ENCODE data around the gene RHOBTB3. TPM values are rescaled to one million over a fixed set of nuclear protein-coding genes. Genes with fewer than 3 reads are reported as not detected.

RHOBTB3 gene
- total RNA-seq, 2 donors from 2014 or later = 432 to 444 TPM

- Mint-ChIP-seq H3K27ac (peak overlapping the region; percentile 72), H3K9me3 (no peaks in the 10 kb centered on the region), H3K27me3 (ENCODE audit: insufficient read depth) (no peaks in the 10 kb centered on the region), H3K36me3 (ENCODE audit: low read depth) (peaks cover 62% of the 10 kb centered on the region), H3K4me1 (peaks cover 9% of the 10 kb centered on the region), H3K4me3 (no peak overlapping the region)
- Histone ChIP-seq H3K36me3 (ENCODE audit: control insufficient read depth, insufficient read depth, low read length) (peaks cover 97% of the 10 kb centered on the region), H3K4me1 (ENCODE audit: control insufficient read depth, insufficient read depth, low read length) (no peaks in the 10 kb centered on the region), H3K9ac (ENCODE audit: extremely low read depth, low read length, poor library complexity, severe bottlenecking) (no peak overlapping the region), H3K4me3 (ENCODE audit: low read length) (no peak overlapping the region), H3K27ac (ENCODE audit: low read depth, low read length) (no peak overlapping the region), H3K9me3 (ENCODE audit: control insufficient read depth, low read length) (no peaks in the 10 kb centered on the region), H3K27me3 (ENCODE audit: control insufficient read depth, insufficient read depth, low read length, poor library complexity, severe bottlenecking) (no peaks in the 10 kb centered on the region)
- TF ChIP-seq, protein P1, sequence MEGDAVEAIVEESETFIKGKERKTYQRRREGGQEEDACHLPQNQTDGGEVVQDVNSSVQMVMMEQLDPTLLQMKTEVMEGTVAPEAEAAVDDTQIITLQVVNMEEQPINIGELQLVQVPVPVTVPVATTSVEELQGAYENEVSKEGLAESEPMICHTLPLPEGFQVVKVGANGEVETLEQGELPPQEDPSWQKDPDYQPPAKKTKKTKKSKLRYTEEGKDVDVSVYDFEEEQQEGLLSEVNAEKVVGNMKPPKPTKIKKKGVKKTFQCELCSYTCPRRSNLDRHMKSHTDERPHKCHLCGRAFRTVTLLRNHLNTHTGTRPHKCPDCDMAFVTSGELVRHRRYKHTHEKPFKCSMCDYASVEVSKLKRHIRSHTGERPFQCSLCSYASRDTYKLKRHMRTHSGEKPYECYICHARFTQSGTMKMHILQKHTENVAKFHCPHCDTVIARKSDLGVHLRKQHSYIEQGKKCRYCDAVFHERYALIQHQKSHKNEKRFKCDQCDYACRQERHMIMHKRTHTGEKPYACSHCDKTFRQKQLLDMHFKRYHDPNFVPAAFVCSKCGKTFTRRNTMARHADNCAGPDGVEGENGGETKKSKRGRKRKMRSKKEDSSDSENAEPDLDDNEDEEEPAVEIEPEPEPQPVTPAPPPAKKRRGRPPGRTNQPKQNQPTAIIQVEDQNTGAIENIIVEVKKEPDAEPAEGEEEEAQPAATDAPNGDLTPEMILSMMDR (conservative IDR thresholded peaks at IDR 0.05) = no peak
- DNase-seq = no peak
- 94 to 100% methylated on average over 1 to 3 of the region's 3 CpGs for WGBS, 2 experiments (ENCODE audit: insufficient coverage in 1 of 2, insufficient read length in 1 of 2)
Measured at GRCh38 chr5:95773335-95774059, 42.4 kb downstream of the RHOBTB3 start.

GRCh38 chr5:95777441-95777840 is 46.3 kb downstream of the RHOBTB3 start:
- TF ChIP-seq, protein P1 (conservative IDR thresholded peaks at IDR 0.05) = no peak
- Mint-ChIP-seq H3K4me3 (no peak overlapping the region), H3K27ac (no peak overlapping the region), H3K36me3 (ENCODE audit: low read depth) (peaks cover 65% of the 10 kb centered on the region), H3K4me1 (peaks cover 2% of the 10 kb centered on the region), H3K9me3 (no peaks in the 10 kb centered on the region), H3K27me3 (ENCODE audit: insufficient read depth) (no peaks in the 10 kb centered on the region)
- Histone ChIP-seq H3K27me3 (ENCODE audit: control insufficient read depth, insufficient read depth, low read length, poor library complexity, severe bottlenecking) (no peaks in the 10 kb centered on the region), H3K4me3 (ENCODE audit: low read length) (no peak overlapping the region), H3K9me3 (ENCODE audit: control insufficient read depth, low read length) (no peaks in the 10 kb centered on the region), H3K9ac (ENCODE audit: extremely low read depth, low read length, poor library complexity, severe bottlenecking) (no peak overlapping the region), H3K4me1 (ENCODE audit: control insufficient read depth, insufficient read depth, low read length) (no peaks in the 10 kb centered on the region), H3K27ac (ENCODE audit: low read depth, low read length) (no peak overlapping the region), H3K36me3 (ENCODE audit: control insufficient read depth, insufficient read depth, low read length) (peaks cover 97% of the 10 kb centered on the region)
- no peak for DNase-seq
- WGBS, 2 experiments (ENCODE audit: insufficient coverage in 1 of 2, insufficient read length in 1 of 2) = 91 to 100% methylated on average over 2 to 3 of the region's 3 CpGs

- Histone ChIP-seq H3K4me1 (ENCODE audit: control insufficient read depth, insufficient read depth, low read length) (no peaks in the 10 kb centered on the region), H3K9me3 (ENCODE audit: control insufficient read depth, low read length) (no peaks in the 10 kb centered on the region), H3K9ac (ENCODE audit: extremely low read depth, low read length, poor library complexity, severe bottlenecking) (no peak overlapping the region), H3K4me3 (ENCODE audit: low read length) (no peak overlapping the region), H3K27ac (ENCODE audit: low read depth, low read length) (no peak overlapping the region), H3K36me3 (ENCODE audit: control insufficient read depth, insufficient read depth, low read length) (peaks cover 89% of the 10 kb centered on the region), H3K27me3 (ENCODE audit: control insufficient read depth, insufficient read depth, low read length, poor library complexity, severe bottlenecking) (no peaks in the 10 kb centered on the region)
- H3K4me1 Mint-ChIP-seq = no peaks in the 10 kb centered on the region
- H3K27ac Mint-ChIP-seq = peak overlapping the region; percentile 59
- TF ChIP-seq, protein P1 (conservative IDR thresholded peaks at IDR 0.05) = no peak
- H3K27me3 Mint-ChIP-seq (ENCODE audit: insufficient read depth) = no peaks in the 10 kb centered on the region
- H3K36me3 Mint-ChIP-seq (ENCODE audit: low read depth) = peaks cover 68% of the 10 kb centered on the region
- DNase-seq = no peak
- H3K9me3 Mint-ChIP-seq = no peaks in the 10 kb centered on the region
- WGBS, 2 experiments (ENCODE audit: insufficient coverage in 1 of 2, insufficient read length in 1 of 2) = 94 to 95% methylated on average over 5 to 7 of the region's 7 CpGs
- H3K4me3 Mint-ChIP-seq = no peak overlapping the region
Measured at GRCh38 chr5:95778713-95779436, 47.7 kb downstream of the RHOBTB3 start.

All from endodermal cell (in vitro differentiated cells).